Measurements from ENCODE around the gene TMEM54. TPM values are rescaled to one million over a fixed set of nuclear protein-coding genes. Genes with fewer than 3 reads are reported as not detected.

Gene TMEM54
- total and polyA plus RNA-seq, 10 of the 15 experiments (the other 5 are each of a cell fraction or from before 2014, with no cell fraction given): 0.07 to 0.94 (median 0.56) TPM; not detected in 1

DNA sequence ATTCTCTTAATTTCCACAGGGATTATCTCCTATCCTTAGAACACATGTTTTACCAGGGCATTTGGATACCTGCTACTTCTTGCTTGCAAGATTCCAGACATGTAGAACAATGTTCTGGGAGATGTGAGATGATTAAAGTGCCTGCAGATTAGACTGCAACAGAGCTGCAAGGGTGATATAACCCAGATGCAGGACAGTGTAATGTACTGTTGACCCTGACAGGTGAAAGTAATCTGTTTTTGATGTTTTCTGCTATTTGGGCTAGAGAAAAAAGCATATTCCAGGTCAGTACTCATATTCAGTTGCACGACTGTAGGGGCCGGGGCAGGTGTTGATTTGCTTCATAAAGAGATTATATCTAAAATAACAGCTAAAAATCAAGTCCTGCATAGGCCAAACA is 27.1 kb upstream of the TMEM54 start:
- Histone ChIP-seq H3K4me1 (ENCODE audit: control insufficient read depth, insufficient read depth, low read length) (no peaks in the 10 kb centered on the region), H3K27me3 (replicated peaks in 1 of 2; ENCODE audit: control insufficient read depth in 2 of 2, insufficient read depth in 2 of 2, low read length in 1 of 2) (peaks cover 0 to 5% of the 10 kb centered on the region in 2 experiments; a peak in 2 of 4 replicates), H2AFZ (ENCODE audit: control insufficient read depth, low read depth, low read length) (no peak overlapping the region), H3K4me2 (ENCODE audit: control insufficient read depth, insufficient read depth) (no peak overlapping the region), H3K36me3 (ENCODE audit: control insufficient read depth in 2 of 2, insufficient read depth in 2 of 2, low read length in 1 of 2) (no peaks in the 10 kb centered on the region), H4K20me1 (ENCODE audit: control insufficient read depth, insufficient read depth) (no peaks in the 10 kb centered on the region), H3K79me2 (ENCODE audit: control insufficient read depth, insufficient read depth, low read length) (no peaks in the 10 kb centered on the region), H3K27ac (ENCODE audit: control insufficient read depth, insufficient read depth) (no peak overlapping the region), H3K9ac (ENCODE audit: control insufficient read depth, insufficient read depth, low read length) (no peak overlapping the region), H3K9me3 (replicated peaks; ENCODE audit: control insufficient read depth, insufficient read depth, low read length) (no peaks in the 10 kb centered on the region), H3K4me3 (no peak overlapping the region)
- ChIA-PET RAD21 (ENCODE audit: unreplicated experiment) (no interaction called here), CTCF (interaction anchor here (0.9 kb wide), 1 partner anchor 77 kb away, joined by 3 read pairs; no protein-coding TSS in a partner anchor), SMC1A (ENCODE audit: uncharacterized antibody, unreplicated experiment) (interaction anchor here (8.4 kb wide), 1 partner anchor 128 kb away, joined by 110 read pairs; no protein-coding TSS in a partner anchor), POLR2A (interaction anchor here (1.2 to 1.5 kb wide), 2 partner anchors 80 to 126 kb away, joined by 3 read pairs; no protein-coding TSS in a partner anchor)
- FAIRE-seq (no peak), DNase-seq (ENCODE audit: low read depth, low spot score) (no peak), ATAC-seq (no peak)
- BruUV-seq (replicated peaks): no TSS peak
- 82% methylated on average over 2 of the region's 2 CpGs for WGBS (ENCODE audit: insufficient coverage, insufficient replicate concordance, low lambda C conversion rate, missing lambda C conversion rate)
- in situ Hi-C loops (cut with MboI) (loop anchor here (25.0 kb wide), 1 partner anchor 684 kb away; no protein-coding TSS in a partner anchor), intact Hi-C loops (cut with micrococcal nuclease; ENCODE audit: unreplicated experiment) (no loop called here)
- TF ChIP-seq CHD2 (IDR thresholded peaks at IDR 0.05; ENCODE audit: borderline replicate concordance, low read depth, low read length) (no peak), SMAD5 (IDR thresholded peaks at IDR 0.05; ENCODE audit: low read depth) (no peak), SIX5 (IDR thresholded peaks at IDR 0.05; ENCODE audit: low read depth, low read length, severe bottlenecking) (no peak), RELA (IDR thresholded peaks at IDR 0.05; ENCODE audit: borderline replicate concordance, partially characterized antibody) (no peak), SRF (IDR thresholded peaks at IDR 0.05; ENCODE audit: low read depth in 2 of 2, low read length in 2 of 2) (no peak), NFXL1 (IDR thresholded peaks at IDR 0.05; ENCODE audit: borderline replicate concordance) (no peak), IKZF1 (conservative IDR thresholded peaks at IDR 0.05) (no peak), NRF1 (conservative IDR thresholded peaks at IDR 0.05; ENCODE audit: low read depth, low read length) (no peak), SMARCA5 (IDR thresholded peaks at IDR 0.05) (no peak), TARDBP (IDR thresholded peaks at IDR 0.05; ENCODE audit: borderline replicate concordance) (no peak), NR2C1 (IDR thresholded peaks at IDR 0.05) (no peak), MEF2A (IDR thresholded peaks at IDR 0.05; ENCODE audit: insufficient read depth, low read depth, low read length) (no peak), ZNF622 (IDR thresholded peaks at IDR 0.05) (no peak), ZSCAN29 (IDR thresholded peaks at IDR 0.05) (no peak), ZNF384 (IDR thresholded peaks at IDR 0.05; ENCODE audit: borderline replicate concordance, low read depth, low read length) (no peak)
- TF ChIP-seq, protein P1, sequence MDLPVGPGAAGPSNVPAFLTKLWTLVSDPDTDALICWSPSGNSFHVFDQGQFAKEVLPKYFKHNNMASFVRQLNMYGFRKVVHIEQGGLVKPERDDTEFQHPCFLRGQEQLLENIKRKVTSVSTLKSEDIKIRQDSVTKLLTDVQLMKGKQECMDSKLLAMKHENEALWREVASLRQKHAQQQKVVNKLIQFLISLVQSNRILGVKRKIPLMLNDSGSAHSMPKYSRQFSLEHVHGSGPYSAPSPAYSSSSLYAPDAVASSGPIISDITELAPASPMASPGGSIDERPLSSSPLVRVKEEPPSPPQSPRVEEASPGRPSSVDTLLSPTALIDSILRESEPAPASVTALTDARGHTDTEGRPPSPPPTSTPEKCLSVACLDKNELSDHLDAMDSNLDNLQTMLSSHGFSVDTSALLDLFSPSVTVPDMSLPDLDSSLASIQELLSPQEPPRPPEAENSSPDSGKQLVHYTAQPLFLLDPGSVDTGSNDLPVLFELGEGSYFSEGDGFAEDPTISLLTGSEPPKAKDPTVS (IDR thresholded peaks at IDR 0.05; ENCODE audit: low read depth, low read length): no peak

Measured in GM12878 (cell line).